ENCODE measurements around the gene TDRD9.
A peak's percentile ranks its signal among the peaks of the same experiment; 100 is the strongest.
"Not testable (repeated sequence)": the region's sequence is repeated elsewhere in the genome, so short reads cannot be mapped to it uniquely, and the experiment has no call there.

TDRD9 gene

DNA sequence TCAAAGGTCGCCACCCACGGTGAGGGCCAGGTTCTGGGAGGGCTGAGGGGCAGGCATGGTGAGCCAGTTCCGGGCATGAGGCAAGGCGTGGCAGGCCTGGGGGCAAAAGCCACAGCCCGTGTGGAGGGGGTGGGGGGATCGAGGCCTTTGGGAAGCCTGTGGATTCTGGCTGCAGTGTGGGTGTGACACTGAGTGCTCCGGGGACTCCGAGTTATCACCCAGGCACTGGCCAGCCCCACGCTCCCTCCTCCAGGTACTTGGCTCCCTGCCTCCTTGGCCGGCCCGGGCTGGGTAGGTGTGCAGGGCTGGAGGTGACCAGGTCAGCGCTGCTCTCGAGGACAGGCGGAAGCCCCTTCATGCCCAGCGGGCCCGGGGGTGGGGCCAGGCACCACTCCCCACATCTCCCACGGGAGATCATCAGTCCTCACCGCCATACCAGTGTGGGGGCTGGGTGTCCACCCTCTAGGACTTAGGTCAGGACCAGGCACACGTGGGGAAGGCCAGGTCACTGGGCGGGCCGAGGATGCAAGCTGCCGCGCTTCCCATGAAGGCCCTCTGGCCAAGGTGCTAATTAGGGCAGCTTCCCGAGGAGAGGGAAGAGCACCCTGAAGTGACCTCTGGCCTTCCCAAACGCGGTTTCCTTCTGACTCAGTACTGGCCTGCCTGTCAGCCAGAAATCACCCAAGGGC, 34.1 kb upstream of the TDRD9 start:
- DNase-seq, result no peak

- DNase-seq, result no peak
These were observed 33.6 kb upstream of the TDRD9 start for GRCh38 chr14:103894723-103895059.

- no peak for DNase-seq
These were observed 31.7 kb upstream of the TDRD9 start for GRCh38 chr14:103896578-103896977.

DNA sequence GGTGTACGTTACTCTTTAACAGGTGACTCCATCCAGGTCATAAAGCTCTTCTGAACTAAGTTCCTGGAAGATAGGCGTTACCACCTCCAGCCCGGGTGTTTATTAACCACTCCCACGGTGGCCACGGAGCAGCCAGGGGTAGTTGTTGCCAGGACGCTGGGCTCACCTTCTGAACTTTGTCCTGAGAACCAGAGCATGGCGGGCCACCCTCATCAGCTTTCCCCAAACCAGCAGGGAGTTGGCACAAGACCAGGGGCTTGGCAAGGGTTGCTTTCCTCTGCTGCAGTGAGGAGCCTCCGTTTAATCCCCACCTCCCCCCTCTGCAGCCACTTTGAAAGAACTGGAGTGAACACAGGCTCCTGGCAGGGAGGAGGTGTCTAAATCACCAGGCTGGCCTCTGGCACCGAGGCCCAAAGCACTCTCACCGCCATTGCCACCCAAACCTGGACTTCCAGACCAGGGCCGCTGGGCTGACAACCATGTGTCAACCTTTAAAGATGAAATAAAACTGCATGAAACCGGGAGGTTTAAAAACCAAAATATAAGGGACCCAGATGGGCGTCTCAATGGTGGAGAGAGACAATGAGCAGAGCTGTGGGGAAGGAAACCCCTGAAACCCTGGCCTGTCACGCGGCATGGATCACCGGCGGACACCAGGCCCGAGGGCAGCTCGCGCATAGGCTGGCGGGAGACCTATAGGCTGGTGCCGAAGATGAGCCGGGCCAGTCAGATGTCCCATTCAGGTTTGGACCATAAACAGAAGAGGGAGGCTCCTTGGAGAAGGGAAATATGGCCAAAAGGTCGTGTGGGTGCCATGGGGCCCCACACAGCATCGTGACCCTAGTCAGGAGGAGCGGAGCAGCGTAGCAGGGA, 30.9 kb upstream of the TDRD9 start:
- no peak for DNase-seq

DNA sequence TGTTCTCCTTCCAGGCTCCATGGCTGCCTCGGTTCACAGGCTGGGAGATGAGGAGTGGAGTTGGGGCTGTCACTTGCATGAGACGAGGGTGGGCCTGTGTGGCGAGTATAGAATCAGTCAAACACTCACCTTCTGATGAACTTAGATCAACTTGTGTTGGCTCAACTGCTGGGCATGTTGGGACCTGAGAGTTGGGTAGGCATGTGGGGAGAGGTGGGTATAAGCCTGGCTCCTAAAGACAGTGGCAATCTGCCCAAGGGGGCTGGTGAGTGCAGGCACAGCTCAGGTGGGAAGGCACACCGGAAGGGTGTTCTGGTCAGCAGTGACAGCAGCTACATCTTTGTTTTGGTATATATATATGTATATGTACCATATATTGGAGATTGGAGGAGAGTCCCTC, 30.1 kb upstream of the TDRD9 start:
- DNase-seq, result no peak

- DNase-seq, result no peak
These were observed 29.5 kb upstream of the TDRD9 start for GRCh38 chr14:103898711-103899110.

DNA sequence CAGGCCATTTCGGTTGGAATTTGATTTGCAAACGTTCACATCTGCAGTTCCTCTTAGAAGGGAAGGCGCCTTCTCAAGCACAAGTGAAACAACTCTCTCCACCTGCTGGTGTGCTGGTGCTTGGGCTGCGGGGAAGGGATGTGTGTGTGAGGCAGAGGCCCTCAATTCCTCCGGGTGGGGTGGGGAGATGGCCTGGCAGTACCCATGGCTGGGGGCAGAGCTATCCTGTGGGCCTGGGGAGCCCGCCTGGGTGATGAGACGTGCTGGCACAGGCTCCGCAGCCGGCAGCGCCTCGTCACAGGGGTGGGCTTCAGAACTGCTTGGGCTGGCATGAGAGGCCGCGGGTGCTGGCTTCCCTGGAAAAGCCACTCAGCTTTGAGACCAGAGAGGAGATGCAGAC, 28.9 kb upstream of the TDRD9 start:
- DNase-seq, result no peak

- no peak for DNase-seq
These were observed 28.4 kb upstream of the TDRD9 start for GRCh38 chr14:103899833-103900232.

DNA sequence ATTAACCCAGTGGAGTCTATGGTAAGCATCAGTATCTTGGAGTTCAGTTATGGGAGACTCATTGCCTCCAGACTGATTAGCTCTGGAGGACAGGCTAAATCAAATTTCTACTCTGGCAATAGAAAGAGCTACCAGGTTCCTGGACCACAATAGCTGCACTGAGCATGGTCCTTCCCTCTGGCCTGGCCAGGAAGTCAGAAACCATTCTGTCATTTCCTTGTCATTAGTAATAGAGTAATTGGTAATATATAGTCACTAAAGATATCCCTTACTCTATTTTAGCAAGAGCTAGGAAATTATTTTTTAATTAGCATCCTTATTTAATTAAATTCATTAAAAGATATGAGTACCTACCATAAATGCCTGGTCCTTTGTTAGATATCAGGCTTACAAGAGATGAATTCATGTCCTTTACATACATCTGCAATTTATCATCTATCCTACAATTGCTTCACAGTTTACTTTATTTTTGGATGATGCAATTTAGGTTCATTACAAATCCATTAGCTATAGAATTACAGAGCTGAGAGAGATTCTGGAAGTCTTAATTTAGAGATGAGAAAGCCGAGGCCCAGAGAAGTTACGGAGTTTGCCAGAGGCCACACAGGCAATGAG, 23.7 kb upstream of the TDRD9 start:
- DNase-seq, result no peak

- no peak for DNase-seq
These were observed 22.3 kb upstream of the TDRD9 start for GRCh38 chr14:103905842-103906456.

- no peak for DNase-seq
These were observed 19.7 kb upstream of the TDRD9 start for GRCh38 chr14:103908580-103908979.

DNA sequence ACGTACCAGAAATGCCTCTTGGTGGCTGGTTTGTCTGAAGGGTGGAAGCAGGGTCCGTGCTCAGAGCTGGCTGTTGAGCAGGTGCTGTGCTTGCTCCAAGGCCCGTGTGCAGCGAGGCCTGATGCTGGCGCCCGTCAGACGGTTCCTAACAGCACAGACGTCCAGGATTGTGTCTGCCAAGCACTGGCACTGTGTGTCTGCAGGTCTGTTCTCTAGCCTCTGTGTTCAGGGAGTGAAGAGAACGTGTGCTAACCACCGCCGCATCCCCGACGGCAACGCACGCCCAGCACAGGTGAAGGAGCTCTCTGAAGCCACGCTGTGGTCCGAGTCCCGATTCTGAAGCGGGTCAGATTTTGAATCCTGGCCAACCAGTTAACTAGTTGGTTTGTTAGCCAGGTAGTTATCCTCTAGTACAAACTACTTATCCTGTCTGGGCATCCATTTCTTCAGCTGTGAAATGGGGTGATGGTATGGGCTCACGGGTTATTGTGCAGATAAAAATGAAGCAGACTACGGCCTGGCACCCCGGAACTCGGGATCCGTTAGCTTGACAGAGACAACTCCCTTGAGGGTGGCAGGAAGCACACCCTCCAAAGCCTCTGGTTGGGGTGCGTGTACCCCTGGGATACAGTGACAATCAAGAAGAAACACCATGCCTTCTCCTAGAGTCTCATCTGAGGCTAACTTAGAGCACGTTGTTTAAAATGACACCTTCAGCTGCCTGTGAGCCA, 18.6 kb upstream of the TDRD9 start:
- no peak for DNase-seq

DNA sequence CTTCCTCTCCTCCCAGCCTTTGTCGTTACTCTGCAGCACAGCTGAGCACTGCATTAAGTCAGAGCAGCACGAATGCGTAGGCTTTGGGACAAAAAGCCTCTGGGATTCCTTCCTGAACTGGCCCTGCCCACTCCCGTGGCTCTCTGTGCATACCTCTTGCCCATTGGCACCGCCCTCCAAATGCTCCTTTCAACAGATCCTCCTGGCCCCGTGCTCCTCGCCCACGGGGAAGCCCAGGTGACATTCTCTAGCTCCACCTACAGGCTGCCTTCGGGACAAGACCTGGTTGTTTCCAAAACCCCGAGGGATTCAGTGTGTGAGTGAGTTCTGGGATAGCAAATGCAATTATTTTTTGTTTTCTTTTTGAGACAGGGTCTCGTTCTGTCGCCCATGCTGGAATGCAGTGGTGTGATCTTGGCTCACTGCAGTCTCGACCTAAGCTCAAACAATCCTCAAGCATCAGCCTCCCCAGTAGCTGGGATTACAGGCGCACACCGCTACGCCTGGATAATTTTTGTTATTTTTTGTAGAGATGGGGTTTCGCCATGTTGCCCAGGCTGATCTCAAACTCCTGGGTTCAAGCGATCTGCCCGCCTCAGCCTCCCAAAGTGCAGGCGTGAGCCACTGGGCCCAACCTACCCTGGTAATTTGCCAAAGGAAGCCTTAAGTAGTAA, 17.9 kb upstream of the TDRD9 start:
- peak; percentile 72 for DNase-seq

GRCh38 chr14:103910984-103911383, 17.3 kb upstream of the TDRD9 start:
- no peak for DNase-seq

DNA sequence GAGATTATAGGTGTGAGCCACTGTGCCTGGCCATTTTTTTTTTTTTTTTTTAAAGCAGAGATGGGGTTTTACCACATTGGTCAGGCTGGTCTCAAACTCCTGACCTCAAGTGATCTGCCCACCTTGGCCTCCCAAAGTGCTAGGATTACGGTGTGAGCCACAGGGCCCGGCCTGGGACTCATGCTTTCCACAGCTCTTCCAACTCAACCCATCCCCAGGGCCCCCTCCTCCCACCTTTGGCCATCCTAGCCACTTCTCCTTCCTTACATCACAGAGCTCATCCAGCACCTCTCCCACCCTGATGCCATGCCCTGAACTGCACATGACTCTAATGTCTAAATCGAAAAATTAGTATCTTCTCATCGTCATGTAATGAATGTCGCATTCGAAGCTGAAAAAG, 12.6 kb upstream of the TDRD9 start:
- no peak for DNase-seq

DNA sequence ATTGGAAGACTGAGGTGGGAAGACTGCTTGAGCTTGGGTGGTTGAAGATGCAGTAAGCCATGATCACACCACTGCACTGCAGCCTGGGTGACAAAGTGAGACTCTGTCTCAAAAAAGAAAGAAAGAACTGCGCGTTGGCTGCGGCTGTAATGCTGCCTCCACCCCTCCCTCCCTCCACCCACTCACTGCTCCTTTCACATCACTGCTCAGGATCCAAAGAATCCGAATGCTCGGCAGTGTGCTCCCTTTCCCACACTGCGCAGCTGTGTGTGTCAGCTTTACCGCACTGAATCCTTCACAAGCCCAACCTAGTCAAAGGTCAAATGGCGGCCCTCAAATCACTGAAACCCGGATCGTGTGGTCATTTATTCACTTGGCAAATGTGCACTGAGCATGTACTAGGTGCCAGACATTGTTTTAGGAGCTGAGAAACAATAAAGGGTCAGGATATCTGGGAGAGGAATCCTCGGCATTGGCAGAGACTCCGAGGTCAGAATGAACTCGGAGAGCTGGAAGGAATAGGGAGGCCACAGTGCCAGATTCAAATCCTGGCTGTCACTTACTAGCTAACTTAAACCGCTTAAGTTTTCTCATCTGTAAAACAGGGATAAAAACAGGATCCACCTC, 11.5 kb upstream of the TDRD9 start:
- DNase-seq, result no peak

DNA sequence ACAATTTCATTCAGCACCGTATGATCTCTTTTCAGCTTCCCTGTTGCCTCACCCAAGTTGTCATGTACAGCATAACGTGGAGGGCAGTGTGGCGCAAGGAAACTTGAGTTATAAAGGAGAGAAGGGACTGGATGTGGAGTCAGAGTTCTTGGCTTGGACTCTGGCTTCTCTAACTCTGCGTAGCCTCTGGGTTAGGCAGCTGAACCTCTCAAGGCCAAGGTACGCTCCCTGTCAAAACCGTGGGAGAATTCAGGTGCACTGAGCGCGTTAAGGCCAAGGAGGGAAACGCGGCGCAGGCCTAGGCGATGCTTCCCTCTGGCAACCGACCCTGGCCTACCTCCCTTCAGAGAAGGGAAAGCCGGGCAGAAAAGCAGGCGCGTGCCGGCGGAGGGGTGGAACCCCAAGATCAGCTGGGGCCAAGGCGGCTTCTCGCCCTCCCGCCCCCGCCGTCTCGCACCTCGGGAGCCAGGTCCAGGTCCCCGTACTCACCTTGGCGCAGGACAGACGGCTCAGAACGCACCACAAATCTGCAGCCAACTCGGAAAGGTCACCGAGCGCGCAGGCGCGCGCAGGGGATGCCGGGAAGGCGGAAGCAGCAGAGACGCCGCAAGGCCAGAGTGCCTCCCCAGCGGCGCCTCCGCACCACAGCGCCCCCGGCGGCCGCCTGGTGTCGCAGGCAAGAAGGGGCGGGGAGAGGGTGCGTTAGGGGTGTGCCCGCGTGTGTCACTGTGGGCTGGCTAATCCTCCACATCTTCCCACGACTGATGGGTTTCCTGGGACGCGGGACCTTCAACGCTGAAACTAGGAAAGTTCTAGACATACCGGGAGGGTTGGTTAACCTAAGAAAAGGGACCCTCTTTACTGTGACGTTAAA, 7.0 kb upstream of the TDRD9 start:
- peak; percentile 96 for DNase-seq

GRCh38 chr14:103921855-103922200, 6.4 kb upstream of the TDRD9 start:
- not testable (repeated sequence) for DNase-seq

GRCh38 chr14:103923863-103924262, 4.4 kb upstream of the TDRD9 start:
- no peak for DNase-seq

DNA sequence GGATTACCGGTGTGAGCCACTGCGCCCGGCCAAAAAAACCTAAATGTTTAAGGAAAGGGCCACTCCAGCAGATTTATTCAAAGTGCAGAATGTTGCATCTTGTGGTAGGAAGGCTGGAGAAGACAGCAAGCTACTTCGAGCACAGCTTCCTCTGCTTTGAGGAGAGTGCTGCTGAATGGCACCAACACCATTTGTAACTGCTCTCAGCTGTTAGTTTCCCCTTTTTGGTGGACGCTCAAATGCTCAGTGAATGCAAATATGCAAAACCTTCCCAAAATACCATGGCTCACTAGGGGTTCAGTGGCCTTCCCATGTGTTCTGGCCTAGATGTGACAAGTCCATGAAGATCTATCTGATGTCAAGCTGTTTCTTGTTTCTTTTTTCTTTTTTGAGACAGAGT, 2.9 kb upstream of the TDRD9 start:
- DNase-seq, result no peak

GRCh38 chr14:103927566-103927965, 690 bp upstream of the TDRD9 start:
- DNase-seq, result no peak
